Mesenchymal stem cell (in vitro differentiated cells and primary cell): ENCODE data around the gene PDE8B.

Experiments
- DNase-seq: peaks from one replicate; pipeline ENCODE4 v3.0.0-alpha.2; 2013
- H2AFZ ChIP-seq: one replicate; pipeline ENCODE4 v1.6.1; 2013; ENCODE audit warnings: low read depth, mild to moderate bottlenecking, control low read depth, inconsistent platforms, low read length, moderate library complexity
- H2AK5ac ChIP-seq: 2 replicates; pipeline ENCODE4 v1.6.1; 2013; ENCODE audit warnings: low read length, moderate library complexity, mild to moderate bottlenecking, inconsistent platforms; ENCODE audit not compliant: severe bottlenecking
- H2BK120ac ChIP-seq: one replicate; pipeline ENCODE4 v1.6.1; 2013; ENCODE audit warnings: low read depth, mild to moderate bottlenecking, inconsistent platforms, low read length, moderate library complexity
- H2BK12ac ChIP-seq, 2 experiments: one replicate each; pipeline ENCODE4 v1.6.1; 2013; ENCODE audit warnings: inconsistent platforms in 2 of 2, low read length in 2 of 2, mild to moderate bottlenecking in 2 of 2, moderate library complexity in 2 of 2, control low read depth in 1 of 2
- H2BK15ac ChIP-seq: one replicate; pipeline ENCODE4 v1.6.1; 2013; ENCODE audit warnings: mild to moderate bottlenecking, low read depth, inconsistent platforms; ENCODE audit not compliant: poor library complexity, severe bottlenecking
- H2BK5ac ChIP-seq: 2 replicates; pipeline ENCODE4 v1.6.1; 2013; ENCODE audit warnings: low read depth, mild to moderate bottlenecking, low read length, control low read depth, inconsistent platforms; ENCODE audit not compliant: poor library complexity, severe bottlenecking
- H3K14ac ChIP-seq, 2 experiments: one replicate each; pipeline ENCODE4 v1.6.1; 2013; ENCODE audit warnings: inconsistent platforms in 2 of 2, low read length in 2 of 2, control low read depth in 1 of 2, mild to moderate bottlenecking in 1 of 2, moderate library complexity in 1 of 2
- H3K18ac ChIP-seq, 2 experiments: one replicate each; pipeline ENCODE4 v1.6.1; 2013; ENCODE audit warnings: inconsistent platforms in 2 of 2, low read length in 2 of 2, control low read depth in 1 of 2, low read depth in 1 of 2, mild to moderate bottlenecking in 1 of 2
- H3K23ac ChIP-seq, 2 experiments: one replicate each; pipeline ENCODE4 v1.6.1; 2013; ENCODE audit warnings: inconsistent platforms in 2 of 2, low read length in 2 of 2, mild to moderate bottlenecking in 2 of 2, moderate library complexity in 2 of 2, control low read depth in 1 of 2
- H3K27ac ChIP-seq: 2 replicates; pipeline ENCODE4 v1.5.1; 2013; ENCODE audit warnings: mild to moderate bottlenecking, moderate library complexity, low read length, control low read depth, inconsistent platforms; ENCODE audit not compliant: poor library complexity, severe bottlenecking
- H3K27me3 ChIP-seq, 2 experiments: 2 replicates each; pipeline versions ENCODE4 v1.6.1 to v1.7.0; 2013; ENCODE audit warnings: low read length in 2 of 2, mild to moderate bottlenecking in 2 of 2, moderate library complexity in 2 of 2, control low read depth in 1 of 2, inconsistent platforms in 1 of 2; ENCODE audit not compliant: control insufficient read depth in 1 of 2, insufficient read depth in 1 of 2
- H3K36me3 ChIP-seq, 2 experiments: 2 replicates each; pipeline versions ENCODE4 v1.6.1 to v1.7.0; 2013; ENCODE audit warnings: low read length in 2 of 2, control low read depth in 1 of 2, inconsistent platforms in 1 of 2, low read depth in 1 of 2, mild to moderate bottlenecking in 1 of 2; ENCODE audit not compliant: insufficient read depth in 2 of 2, control insufficient read depth in 1 of 2
- H3K4ac ChIP-seq, 2 experiments: one replicate each; pipeline ENCODE4 v1.6.1; 2013; ENCODE audit warnings: inconsistent platforms in 2 of 2, low read length in 2 of 2, mild to moderate bottlenecking in 2 of 2, moderate library complexity in 2 of 2, control low read depth in 1 of 2, low read depth in 1 of 2
- H3K4me1 ChIP-seq: 2 replicates; pipeline ENCODE4 v1.6.1; 2013; ENCODE audit warnings: low read depth, low read length, control low read depth; ENCODE audit not compliant: control insufficient read depth, insufficient read depth
- H3K4me2 ChIP-seq: 2 replicates; pipeline ENCODE4 v1.6.1; 2013; ENCODE audit warnings: low read length, mild to moderate bottlenecking, inconsistent platforms; ENCODE audit not compliant: poor library complexity, severe bottlenecking
- H3K4me3 ChIP-seq, 2 experiments: 2 replicates each; pipeline versions ENCODE4 v1.5.1 to v1.7.0; 2013; ENCODE audit warnings: low read length in 2 of 2, mild to moderate bottlenecking in 2 of 2, control low read depth in 1 of 2, low read depth in 1 of 2; ENCODE audit not compliant: insufficient read depth in 1 of 2
- H3K79me1 ChIP-seq: replicated peaks from 2 replicates; pipeline ENCODE4 v1.6.1; 2013; ENCODE audit warnings: mild to moderate bottlenecking, control low read depth, low read length, inconsistent platforms; ENCODE audit not compliant: poor library complexity, severe bottlenecking
- H3K9ac ChIP-seq: 2 replicates; pipeline ENCODE4 v1.7.0; 2013; ENCODE audit warnings: mild to moderate bottlenecking, low read length, moderate library complexity
- H3K9me3 ChIP-seq: 2 replicates; pipeline ENCODE4 v1.7.0; 2013; ENCODE audit warnings: mild to moderate bottlenecking, low read length; ENCODE audit not compliant: control insufficient read depth
- H4K8ac ChIP-seq: one replicate; pipeline ENCODE4 v1.6.1; 2013; ENCODE audit warnings: inconsistent platforms, mild to moderate bottlenecking, low read length, moderate library complexity
- H4K91ac ChIP-seq: one replicate; pipeline ENCODE4 v1.6.1; 2013; ENCODE audit warnings: mild to moderate bottlenecking, low read length, inconsistent platforms
- WGBS: methylation state at CpG from one replicate; pipeline ENCODE4 v1.1.7; 2013; ENCODE audit warnings: mixed read lengths; 5-methylcytosine and 5-hydroxymethylcytosine counted together

PDE8B gene

GRCh38 chr5:77347435-77348098, 137.1 kb downstream of the PDE8B start:
- Histone ChIP-seq H3K23ac (no peak overlapping the region), H3K4me1 (no peaks in the 10 kb centered on the region), H3K9ac (no peak overlapping the region), H3K14ac (no peak overlapping the region), H3K36me3 (no peaks in the 10 kb centered on the region), H3K18ac (no peak overlapping the region), H4K8ac (no peak overlapping the region), H3K4ac (no peak overlapping the region), H3K4me2 (no peak overlapping the region), H3K27ac (no peak overlapping the region), H3K79me1 (no peaks in the 10 kb centered on the region), H2AFZ (no peak overlapping the region), H2AK5ac (no peak overlapping the region), H4K91ac (no peak overlapping the region), H3K27me3 (peaks cover 29 to 36% of the 10 kb centered on the region in 2 experiments), H3K4me3 (no peak overlapping the region), H2BK5ac (no peak overlapping the region), H2BK15ac (no peak overlapping the region), H2BK120ac (no peak overlapping the region), H3K9me3 (no peaks in the 10 kb centered on the region), H2BK12ac (no peak overlapping the region)
- DNase-seq, result no peak
- WGBS, result 76% methylated on average over 3 of the region's 5 CpGs

GRCh38 chr5:77353251-77353650, 142.8 kb downstream of the PDE8B start:
- Histone ChIP-seq H3K4me1 (no peaks in the 10 kb centered on the region), H3K9ac (no peak overlapping the region), H3K14ac (no peak overlapping the region), H3K36me3 (no peaks in the 10 kb centered on the region), H3K27me3 (peaks cover 20 to 32% of the 10 kb centered on the region in 2 experiments), H2AFZ (no peak overlapping the region), H2AK5ac (no peak overlapping the region), H3K4me3 (no peak overlapping the region), H3K18ac (no peak overlapping the region), H3K4ac (no peak overlapping the region), H2BK12ac (no peak overlapping the region), H3K9me3 (no peaks in the 10 kb centered on the region), H4K8ac (no peak overlapping the region), H3K27ac (no peak overlapping the region), H4K91ac (no peak overlapping the region), H3K79me1 (no peaks in the 10 kb centered on the region), H2BK120ac (no peak overlapping the region), H3K4me2 (no peak overlapping the region), H3K23ac (no peak overlapping the region), H2BK5ac (no peak overlapping the region), H2BK15ac (no peak overlapping the region)
- DNase-seq, result no peak
- WGBS, result 92% methylated on average over 2 of the region's 4 CpGs

GRCh38 chr5:77354454-77354853, 144.0 kb downstream of the PDE8B start:
- Histone ChIP-seq H2BK5ac (no peak overlapping the region), H3K9me3 (no peaks in the 10 kb centered on the region), H2BK120ac (no peak overlapping the region), H2AK5ac (no peak overlapping the region), H2AFZ (no peak overlapping the region), H3K14ac (no peak overlapping the region), H3K79me1 (no peaks in the 10 kb centered on the region), H3K27me3 (peaks cover 10 to 22% of the 10 kb centered on the region in 2 experiments), H3K9ac (no peak overlapping the region), H3K4ac (no peak overlapping the region), H3K4me1 (no peaks in the 10 kb centered on the region), H3K27ac (no peak overlapping the region), H2BK15ac (no peak overlapping the region), H2BK12ac (no peak overlapping the region), H3K23ac (no peak overlapping the region), H4K8ac (no peak overlapping the region), H3K4me3 (no peak overlapping the region), H3K36me3 (no peaks in the 10 kb centered on the region), H4K91ac (no peak overlapping the region), H3K18ac (no peak overlapping the region), H3K4me2 (no peak overlapping the region)
- WGBS, result 93% methylated on average over 2 of the region's 2 CpGs
- no peak for DNase-seq

- Histone ChIP-seq H3K27ac (no peak overlapping the region), H3K9ac (no peak overlapping the region), H3K4ac (no peak overlapping the region), H3K4me3 (no peak overlapping the region), H4K8ac (no peak overlapping the region), H3K9me3 (no peaks in the 10 kb centered on the region), H2AK5ac (no peak overlapping the region), H3K36me3 (no peaks in the 10 kb centered on the region), H3K27me3 (peaks cover 6 to 22% of the 10 kb centered on the region in 2 experiments), H2BK12ac (no peak overlapping the region), H2BK15ac (no peak overlapping the region), H3K14ac (no peak overlapping the region), H3K79me1 (no peaks in the 10 kb centered on the region), H2BK120ac (no peak overlapping the region), H2BK5ac (no peak overlapping the region), H4K91ac (no peak overlapping the region), H2AFZ (no peak overlapping the region), H3K4me1 (no peaks in the 10 kb centered on the region), H3K23ac (no peak overlapping the region), H3K18ac (no peak overlapping the region), H3K4me2 (no peak overlapping the region)
- no peak for DNase-seq
- WGBS, result 94% methylated on average over 7 of the region's 7 CpGs
Observed at GRCh38 chr5:77355080-77355479, 144.6 kb downstream of the PDE8B start.
